HEK293 (cell line): Measurements from ENCODE around the gene SKAP1.
A peak's percentile ranks its signal among the peaks of the same experiment; 100 is the strongest.
"Not testable (repeated sequence)": the region's sequence is repeated elsewhere in the genome, so short reads cannot be mapped to it uniquely, and the experiment has no call there.

Experiments used
- CTCF ChIA-PET: fragments of 350-600 bp; formaldehyde crosslinking; extraction: SDS; loops from one replicate; lab custom pipeline; 2021; ENCODE audit warnings: antibody characterized with exemption; lab: Yijun Ruan, JAX
- POLR2A ChIA-PET: fragments of 300-600 bp; formaldehyde crosslinking; extraction: SDS; loops from one replicate; lab custom pipeline; 2020; ENCODE audit warnings: antibody characterized with exemption, inconsistent platforms; lab: Yijun Ruan, JAX
- H3K27ac ChIP-seq: fragments of 200-500 bp; sonication (Bioruptor generic); 2 replicates; pipeline ENCODE4 v1.5.1; 2014; ENCODE audit warnings: low read depth, low read length, control low read depth, inconsistent platforms; ENCODE audit errors: extremely low read depth
- H3K36me3 ChIP-seq, 2 experiments: fragments of 200-500 bp in 1 of 2; sonication (Bioruptor generic) in 1 of 2; 1 replicate in 1 of 2; 2 replicates in 1 of 2; pipeline ENCODE4 v1.5.1; 2014 to 2017; ENCODE audit warnings: inconsistent platforms in 2 of 2, low read length in 2 of 2; ENCODE audit not compliant: control insufficient read depth in 2 of 2, insufficient read depth in 1 of 2
- H3K4me1 ChIP-seq: fragments of 200-500 bp; sonication (Bioruptor generic); 2 replicates; pipeline ENCODE4 v1.5.1; 2014; ENCODE audit warnings: mild to moderate bottlenecking, low read length, inconsistent platforms; ENCODE audit not compliant: control insufficient read depth, insufficient read depth
- H3K4me3 ChIP-seq: 2 replicates; pipeline ENCODE4 v1.5.1; 2011; ENCODE audit warnings: low read depth, mild to moderate bottlenecking, control low read depth, low read length, moderate library complexity
- H3K9me3 ChIP-seq: fragments of 200-500 bp; sonication (Bioruptor generic); 2 replicates; pipeline ENCODE4 v1.5.1; 2014; ENCODE audit warnings: low read depth, low read length, inconsistent platforms; ENCODE audit not compliant: control insufficient read depth, insufficient read depth
- BCL6B ChIP-seq: fragments of 450-650 bp; formaldehyde crosslinking; IDR thresholded peaks from 2 replicates; pipeline ENCODE4 v1.5.1; 2017; ENCODE audit warnings: missing biosample characterization, missing genetic modification characterization
- FEZF1 ChIP-seq: fragments of 450-650 bp; formaldehyde crosslinking; IDR thresholded peaks from 2 replicates; pipeline ENCODE4 v1.5.1; 2016; ENCODE audit warnings: missing biosample characterization, missing genetic modification characterization
- PRDM10 ChIP-seq: fragments of 450-650 bp; formaldehyde crosslinking; IDR thresholded peaks from 2 replicates; pipeline ENCODE4 v1.5.1; 2016; ENCODE audit warnings: missing biosample characterization, missing genetic modification characterization
- PRDM4 ChIP-seq: fragments of 450-650 bp; formaldehyde crosslinking; IDR thresholded peaks from 2 replicates; pipeline ENCODE4 v1.5.1; 2017; ENCODE audit warnings: missing biosample characterization, missing genetic modification characterization
- PRDM6 ChIP-seq: fragments of 450-650 bp; formaldehyde crosslinking; IDR thresholded peaks from 2 replicates; pipeline ENCODE4 v1.5.1; 2017; ENCODE audit warnings: missing biosample characterization, missing genetic modification characterization
- SCRT1 ChIP-seq: fragments of 450-650 bp; formaldehyde crosslinking; IDR thresholded peaks from 2 replicates; pipeline ENCODE4 v1.5.1; 2016; ENCODE audit warnings: missing biosample characterization, missing genetic modification characterization, borderline replicate concordance
- SCRT2 ChIP-seq: fragments of 450-650 bp; formaldehyde crosslinking; IDR thresholded peaks from 2 replicates; pipeline ENCODE4 v1.5.1; 2016; ENCODE audit warnings: missing biosample characterization, missing genetic modification characterization
- ZNF175 ChIP-seq: fragments of 450-650 bp; formaldehyde crosslinking; IDR thresholded peaks from 2 replicates; pipeline ENCODE4 v1.5.1; 2016; ENCODE audit warnings: missing biosample characterization, missing genetic modification characterization
- ZNF335 ChIP-seq: fragments of 450-650 bp; formaldehyde crosslinking; conservative IDR thresholded peaks from 2 replicates; pipeline ENCODE4 v1.5.1; 2016; ENCODE audit warnings: missing biosample characterization, missing genetic modification characterization
- ZNF654 ChIP-seq: fragments of 450-650 bp; formaldehyde crosslinking; IDR thresholded peaks from 2 replicates; pipeline ENCODE4 v1.5.1; 2016; ENCODE audit warnings: low read depth, missing biosample characterization, missing genetic modification characterization
- ZNF791 ChIP-seq: fragments of 450-650 bp; formaldehyde crosslinking; IDR thresholded peaks from 2 replicates; pipeline ENCODE4 v1.5.1; 2016; ENCODE audit warnings: missing biosample characterization, missing genetic modification characterization

Gene SKAP1

GRCh38 chr17:48207776-48208544 lies 222.1 kb downstream of the SKAP1 start:
- H3K27ac ChIP-seq = no peak overlapping the region
- ChIA-PET POLR2A (no interaction called here), CTCF (interaction anchor here (0.5 to 1.2 kb wide), 7 partner anchors 8 to 471 kb away, joined by 3 to 6 read pairs (median 3); no protein-coding TSS in a partner anchor)
- no peaks in the 10 kb centered on the region for H3K9me3 ChIP-seq
- H3K4me3 ChIP-seq = no peak overlapping the region
- H3K36me3 ChIP-seq = no peaks in the 10 kb centered on the region
- H3K4me1 ChIP-seq = peaks cover 11% of the 10 kb centered on the region; the same call in 1 of the 2 replicates
- TF ChIP-seq ZNF335 (tag by site-specific recombination) = peak; percentile 65
- peak; percentile 39; the same call in 1 of the 2 replicates for TF ChIP-seq SCRT1 (tag by site-specific recombination)
- peak; percentile 76; the same call in 1 of the 2 replicates for TF ChIP-seq BCL6B
- TF ChIP-seq PRDM6 = peak; percentile 58
- TF ChIP-seq SCRT2 = peak; percentile 89
- no peak for TF ChIP-seq PRDM4 (tag by site-specific recombination)
- 0 out of 2 replicates have a peak, but pooled peaks have one; percentile 5 for TF ChIP-seq FEZF1
- TF ChIP-seq ZNF654 = no peak

GRCh38 chr17:48207036-48207435 lies 223.0 kb downstream of the SKAP1 start:
- CTCF ChIA-PET = interaction anchor here (0.7 to 1.3 kb wide), 5 partner anchors 8 to 101 kb away, joined by 3 read pairs; no protein-coding TSS in a partner anchor
- H3K4me1 ChIP-seq = peaks cover 11% of the 10 kb centered on the region; the same call in 1 of the 2 replicates

GRCh38 chr17:48202959-48203358 lies 227.1 kb downstream of the SKAP1 start:
- Histone ChIP-seq H3K9me3 (no peaks in the 10 kb centered on the region), H3K36me3 (no peaks in the 10 kb centered on the region), H3K4me1 (peaks cover 9% of the 10 kb centered on the region; the same call in 1 of the 2 replicates), H3K4me3 (no peak overlapping the region), H3K27ac (no peak overlapping the region)
- ChIA-PET CTCF (interaction anchor here (0.7 to 3.3 kb wide), 5 partner anchors 12 to 269 kb away, joined by 3 to 13 read pairs (median 4); no protein-coding TSS in a partner anchor), POLR2A (interaction anchor here (0.6 kb wide), 1 partner anchor 815 kb away, joined by 3 read pairs; no protein-coding TSS in a partner anchor)
- TF ChIP-seq PRDM10 (tag by site-specific recombination) (peak; percentile 74), ZNF791 (no peak), ZNF175 (tag by site-specific recombination) (no peak)

More at GRCh38 chr17:48207036-48207435, 223.0 kb downstream of the SKAP1 start:
- POLR2A ChIA-PET, H3K4me3 ChIP-seq, H3K9me3 ChIP-seq, H3K27ac ChIP-seq, H3K36me3 ChIP-seq: not testable (repeated sequence)
